Astrocyte of the hippocampus (primary cell): ENCODE measurements around the gene SAPCD2.
A peak's percentile ranks its signal among the peaks of the same experiment; 100 is the strongest.
"Not testable (repeated sequence)": the region's sequence is repeated elsewhere in the genome, so short reads cannot be mapped to it uniquely, and the experiment has no call there.

Source experiments
- DNase-seq: peaks from one replicate; pipeline ENCODE4 v3.0.0; 2011; ENCODE audit warnings: low read depth, low spot score

The SAPCD2 gene

GRCh38 chr9:137065336-137065967, 4.9 kb downstream of the SAPCD2 start:
- no peak for DNase-seq

DNA sequence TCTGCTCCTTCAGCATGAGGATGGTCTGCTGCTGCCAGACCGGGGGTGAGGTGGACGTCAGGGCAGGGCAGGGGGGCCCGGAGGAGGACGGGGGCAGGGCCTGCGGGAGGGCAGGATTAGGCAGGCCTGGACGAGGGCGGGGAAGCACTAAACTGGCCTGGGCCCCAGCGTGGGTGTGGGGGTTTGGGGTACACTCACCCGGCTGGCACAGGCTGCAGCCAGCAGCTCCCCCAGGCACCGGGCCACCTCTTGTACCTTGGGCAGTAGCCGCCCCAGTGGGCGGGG, 5.5 kb downstream of the SAPCD2 start:
- DNase-seq = no peak

DNA sequence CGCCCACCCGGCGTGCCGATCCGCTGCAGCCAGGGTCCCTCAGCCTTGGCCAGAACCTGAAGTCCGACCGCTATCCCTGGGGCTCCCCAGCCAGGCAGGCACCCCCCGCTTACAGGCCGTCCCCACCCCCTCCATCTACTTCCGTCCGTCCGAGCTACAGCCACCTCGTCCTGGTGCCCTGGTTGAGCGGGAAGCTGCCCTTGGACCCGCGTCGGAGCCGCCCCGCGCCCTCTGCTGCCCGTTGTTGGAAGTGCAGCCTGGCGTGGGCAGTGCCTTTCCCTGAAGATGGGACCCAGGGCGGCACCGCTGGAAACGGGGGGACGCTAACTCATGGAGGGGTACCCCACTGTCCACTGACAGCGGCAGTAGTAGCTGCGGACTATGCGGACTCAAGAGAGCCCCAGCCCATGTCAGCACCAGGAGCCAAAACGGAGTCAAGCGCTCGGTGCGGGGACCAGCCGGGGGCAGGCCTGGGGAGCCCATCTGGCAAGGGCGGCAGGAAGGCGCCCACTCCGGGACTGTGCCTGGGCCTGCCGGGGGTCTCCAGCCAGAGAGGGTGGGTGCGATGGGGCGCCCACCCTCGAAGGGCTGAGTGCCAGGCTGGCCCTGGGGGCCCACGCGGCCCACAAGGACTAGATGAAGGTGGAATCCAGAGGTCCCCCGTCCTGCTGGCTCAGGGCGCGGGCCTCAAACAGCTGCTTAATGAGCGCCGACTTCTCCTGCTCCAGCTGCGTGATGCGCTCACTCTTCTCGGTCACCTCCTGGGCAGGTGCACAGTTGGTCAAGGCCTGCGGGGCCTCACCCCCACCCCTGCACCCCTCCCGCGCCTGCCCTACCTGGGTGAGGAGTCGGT, 6.1 kb downstream of the SAPCD2 start:
- DNase-seq = peak; percentile 74

GRCh38 chr9:137063311-137064026, 6.9 kb downstream of the SAPCD2 start:
- no peak for DNase-seq

DNA sequence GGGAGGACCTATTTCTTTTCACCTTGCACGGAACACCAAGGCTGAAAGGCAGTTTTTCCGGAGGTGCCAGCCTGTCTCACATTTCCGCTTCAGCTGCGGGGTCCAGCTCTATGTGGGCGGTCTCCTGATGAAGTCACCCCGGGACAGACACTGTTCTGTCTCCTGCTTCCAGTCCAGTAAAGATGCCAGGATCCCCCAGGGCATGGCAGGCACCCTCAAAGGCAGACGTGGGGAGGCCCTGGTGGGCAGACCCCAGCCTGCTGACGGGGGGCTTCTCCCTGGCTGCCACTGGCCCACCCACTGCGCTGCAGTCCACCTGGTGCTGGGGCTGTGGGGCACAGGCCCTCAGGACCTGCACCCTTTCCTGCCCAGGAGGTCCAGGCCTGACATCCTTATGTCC, 7.6 kb downstream of the SAPCD2 start:
- DNase-seq = not testable (repeated sequence)

DNA sequence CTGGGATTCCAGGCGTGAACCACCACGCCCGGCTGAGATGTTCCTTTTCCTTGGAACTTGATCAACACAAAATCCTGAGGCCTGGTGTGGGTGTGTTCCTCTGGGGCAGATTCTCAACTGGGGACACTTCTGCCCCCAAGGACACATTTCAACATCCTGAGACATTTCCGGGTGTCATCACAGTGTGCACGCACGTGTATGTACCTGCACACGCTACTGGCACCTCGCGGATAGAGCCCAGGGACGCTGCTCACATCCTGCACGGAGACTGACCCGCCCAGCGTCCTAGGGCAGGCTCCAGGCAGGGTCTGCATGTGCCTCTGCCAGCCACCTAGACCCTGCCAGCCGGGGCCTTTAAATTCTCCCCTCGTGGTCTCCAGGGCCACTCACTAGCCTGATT, 8.0 kb downstream of the SAPCD2 start:
- DNase-seq = no peak

- DNase-seq = no peak
Measured at GRCh38 chr9:137058521-137059234, 11.7 kb downstream of the SAPCD2 start.

GRCh38 chr9:137057545-137057944, 12.8 kb downstream of the SAPCD2 start:
- no peak for DNase-seq

DNA sequence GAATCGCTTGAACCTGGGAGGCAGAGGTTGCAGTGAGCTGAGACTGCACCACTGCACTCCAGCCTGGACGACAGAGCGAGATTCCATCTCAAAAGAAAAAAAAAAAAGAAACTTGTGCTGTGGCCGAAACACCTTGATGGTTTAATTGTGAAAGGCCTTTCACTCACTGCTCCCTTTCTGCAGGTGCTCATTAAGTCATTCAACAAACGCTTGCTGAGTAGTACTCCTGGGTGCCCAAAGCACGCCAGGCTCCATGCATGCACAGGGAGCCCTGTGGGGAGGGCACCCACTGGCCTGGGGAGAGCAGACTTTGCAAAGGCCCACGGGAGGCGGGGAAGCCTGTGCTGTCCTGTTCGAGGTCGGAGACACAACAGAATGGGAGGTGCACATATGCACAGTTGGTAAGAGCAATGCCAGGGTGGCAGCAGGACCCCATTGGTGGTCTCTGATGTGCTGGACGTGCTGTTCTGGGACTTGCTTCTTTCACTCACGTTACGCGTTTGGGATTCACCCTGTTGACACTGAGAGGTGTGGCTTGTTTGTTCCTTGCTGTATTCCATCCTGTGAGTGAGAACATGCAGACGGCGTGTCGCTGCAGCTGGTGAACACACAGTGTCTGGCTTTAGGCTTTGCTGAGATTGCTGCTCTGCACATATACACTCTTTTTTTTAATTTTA, 13.5 kb downstream of the SAPCD2 start:
- no peak for DNase-seq

DNA sequence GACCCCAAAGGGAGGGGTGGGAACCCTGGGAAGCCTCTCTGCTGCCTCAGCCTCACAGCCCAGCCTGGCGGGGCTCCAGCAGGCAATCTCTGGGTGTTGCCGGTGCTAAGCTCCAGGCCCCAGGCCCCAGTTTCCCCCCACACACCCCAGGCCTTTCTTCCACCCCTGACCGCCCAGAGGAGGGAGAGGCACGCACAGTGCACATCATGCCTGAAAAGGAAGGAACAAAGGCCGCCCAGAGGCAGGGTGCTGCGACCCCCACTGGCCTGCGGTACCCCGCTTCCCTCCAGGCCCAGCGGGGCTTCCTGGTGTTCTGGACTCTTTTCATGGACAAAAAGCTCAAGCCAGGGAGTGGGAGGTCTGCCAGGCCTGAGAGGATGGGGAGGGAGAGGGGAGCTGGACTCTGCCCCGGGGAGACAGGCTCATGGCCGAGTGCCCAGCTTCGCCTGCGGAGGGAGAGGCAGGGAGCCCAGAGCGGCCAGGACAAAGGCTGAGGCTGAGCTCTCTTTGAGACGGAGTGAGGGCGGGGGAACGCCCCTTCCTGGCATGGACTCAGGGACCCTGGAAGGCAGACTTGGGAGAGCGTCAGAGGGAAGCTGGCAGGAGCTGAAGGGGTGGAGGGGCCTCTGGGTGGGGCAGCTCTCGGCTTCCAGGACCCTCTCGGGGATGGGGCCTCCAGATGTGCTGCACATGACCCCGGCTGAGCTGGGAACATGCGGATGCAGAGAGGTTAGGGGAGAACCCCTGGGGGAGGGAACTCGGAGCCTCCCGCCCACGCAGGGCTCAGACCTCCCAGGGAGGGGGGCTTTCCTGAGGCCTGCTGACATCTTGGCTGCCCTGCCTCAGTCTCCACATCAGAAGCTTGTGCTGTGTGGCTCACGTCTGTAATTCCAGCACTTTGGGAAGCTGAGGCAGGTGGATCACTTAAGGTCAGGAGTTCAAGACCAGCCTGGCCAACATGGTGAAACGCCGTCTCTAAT, 14.7 kb downstream of the SAPCD2 start:
- peak; percentile 96 for DNase-seq

- no peak for DNase-seq
Measured at GRCh38 chr9:137054932-137055384, 15.4 kb downstream of the SAPCD2 start.

DNA sequence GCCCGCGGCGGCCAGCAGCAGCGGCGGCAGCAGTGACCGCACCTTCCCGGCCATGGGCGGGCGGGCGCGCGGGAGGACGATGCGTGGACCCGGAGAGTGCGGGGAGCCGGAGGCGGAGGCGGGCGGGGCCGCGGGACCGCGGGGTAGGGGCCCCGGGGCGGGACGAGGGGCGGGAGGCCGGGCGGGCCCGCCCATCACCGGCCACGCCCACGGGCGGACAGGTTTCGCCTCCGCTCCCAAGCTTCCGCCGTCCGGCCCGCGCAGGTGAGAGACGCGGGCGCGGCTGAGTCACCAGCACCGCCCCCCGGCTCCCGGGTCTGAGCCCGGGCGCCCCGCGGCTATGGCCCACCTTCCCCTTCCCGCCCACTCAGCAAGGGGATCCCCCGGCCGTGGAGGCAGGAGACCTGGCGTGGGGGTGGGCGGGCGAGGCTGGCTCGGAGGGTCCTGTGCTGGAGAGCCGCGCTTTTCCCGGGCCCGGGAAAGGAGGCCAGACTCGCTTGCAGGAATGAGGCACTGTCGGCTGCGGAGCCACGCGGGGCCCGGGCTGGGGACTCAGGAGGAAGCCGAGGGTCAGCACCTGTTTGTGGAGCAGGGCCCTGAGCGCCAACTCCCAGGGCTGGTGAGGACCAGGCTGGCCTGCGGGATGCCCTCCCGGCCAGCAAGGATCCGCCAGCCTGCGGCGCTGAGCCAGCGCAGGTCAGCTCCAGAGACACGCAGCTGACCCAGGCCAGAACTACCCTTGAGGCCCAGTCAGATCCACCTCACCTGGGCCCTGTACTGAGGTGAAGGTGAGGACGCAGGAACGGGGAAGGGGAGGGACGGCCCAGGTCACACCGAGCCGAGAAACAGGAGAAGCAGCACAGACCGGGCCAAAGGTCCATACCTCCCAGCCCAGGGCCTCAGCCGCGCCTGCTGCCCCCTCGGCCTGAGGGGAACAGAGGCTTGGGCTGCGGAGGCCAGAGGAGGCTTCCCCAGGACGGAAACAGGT, 16.1 kb downstream of the SAPCD2 start, which contains the start of gene ENTPD2:
ENTPD2 (minus strand) TSS at position 118 of the 988 bp plus-strand sequence; CDS start at position 54, 64 bp downstream.
- DNase-seq = no peak

GRCh38 chr9:137052998-137053943, 17.1 kb downstream of the SAPCD2 start:
- no peak for DNase-seq

DNA sequence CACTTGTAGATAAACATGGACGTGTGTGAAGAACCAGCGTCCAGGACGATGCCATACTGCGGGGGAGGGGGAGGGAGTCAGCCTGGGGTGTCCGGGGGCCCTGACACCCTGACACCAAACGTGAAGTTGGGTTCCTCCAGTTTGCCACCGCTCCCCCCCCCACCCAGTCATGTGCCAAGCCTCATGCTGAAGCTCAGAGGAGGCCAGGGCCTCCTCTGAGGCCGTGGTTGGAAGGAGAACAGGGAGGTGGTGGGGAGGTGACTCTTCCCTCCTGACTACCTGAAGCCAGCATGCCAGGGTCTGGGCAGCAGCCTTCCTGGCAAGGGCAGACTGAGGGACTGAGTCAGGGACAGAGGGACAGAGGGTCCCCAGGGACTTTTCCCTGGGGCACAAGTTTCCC, 18.1 kb downstream of the SAPCD2 start:
- DNase-seq = no peak

DNA sequence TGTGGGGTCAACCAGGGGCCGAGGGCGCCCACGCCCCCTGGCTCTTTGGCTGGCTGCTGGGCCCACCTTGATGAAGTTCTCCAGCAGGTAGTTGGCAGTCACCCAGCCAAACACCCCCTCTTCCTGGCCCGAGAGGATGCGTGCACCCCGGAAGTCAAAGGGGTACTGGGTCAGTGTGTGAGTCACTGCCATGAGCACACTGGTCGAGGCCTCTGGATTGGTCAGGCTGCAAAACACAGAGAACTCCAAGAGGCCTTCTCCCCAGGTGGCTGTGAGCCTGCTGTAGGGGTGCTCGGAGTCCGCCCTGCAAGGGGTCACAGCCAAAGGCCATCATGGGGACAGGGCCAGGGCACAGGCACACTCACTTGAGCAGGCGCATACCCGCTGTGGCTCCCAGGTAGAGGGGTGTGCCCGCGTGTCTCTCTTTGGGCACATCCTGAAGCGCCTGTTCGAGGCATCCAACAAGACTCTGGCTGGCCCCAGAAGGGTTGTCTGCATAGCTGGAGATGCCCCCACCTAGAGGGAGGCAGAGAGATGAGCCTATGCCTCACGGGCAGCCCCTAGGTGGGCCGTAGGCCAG, 19.1 kb downstream of the SAPCD2 start:
- no peak for DNase-seq

DNA sequence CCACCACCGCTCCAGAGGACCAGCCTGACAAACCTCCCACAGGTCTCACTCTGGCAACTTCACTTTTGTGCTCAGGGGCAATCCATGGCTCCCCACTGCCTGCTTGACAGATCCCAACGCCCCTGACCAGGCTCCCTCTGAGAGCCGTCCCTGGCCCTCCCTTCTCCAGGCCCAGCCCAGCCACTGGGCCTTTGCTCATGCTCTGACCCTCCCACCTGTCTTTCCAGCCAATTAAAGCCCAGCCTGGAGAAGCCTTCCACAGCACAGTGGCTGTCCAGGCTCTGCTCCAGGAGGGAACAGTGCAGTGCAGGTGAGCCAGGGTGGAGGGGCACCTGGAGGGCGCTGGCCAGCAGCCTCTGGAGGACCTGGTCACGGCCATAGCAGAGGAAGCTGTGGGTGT, 19.8 kb downstream of the SAPCD2 start:
- no peak for DNase-seq
